ENCODE measurements around the gene APCDD1. TPM values are rescaled to one million over a fixed set of nuclear protein-coding genes. Genes with fewer than 3 reads are reported as not detected.

APCDD1 gene
- total and polyA plus RNA-seq, 2 experiments from 2014 or later: 30.8 to 51.2 TPM

DNA sequence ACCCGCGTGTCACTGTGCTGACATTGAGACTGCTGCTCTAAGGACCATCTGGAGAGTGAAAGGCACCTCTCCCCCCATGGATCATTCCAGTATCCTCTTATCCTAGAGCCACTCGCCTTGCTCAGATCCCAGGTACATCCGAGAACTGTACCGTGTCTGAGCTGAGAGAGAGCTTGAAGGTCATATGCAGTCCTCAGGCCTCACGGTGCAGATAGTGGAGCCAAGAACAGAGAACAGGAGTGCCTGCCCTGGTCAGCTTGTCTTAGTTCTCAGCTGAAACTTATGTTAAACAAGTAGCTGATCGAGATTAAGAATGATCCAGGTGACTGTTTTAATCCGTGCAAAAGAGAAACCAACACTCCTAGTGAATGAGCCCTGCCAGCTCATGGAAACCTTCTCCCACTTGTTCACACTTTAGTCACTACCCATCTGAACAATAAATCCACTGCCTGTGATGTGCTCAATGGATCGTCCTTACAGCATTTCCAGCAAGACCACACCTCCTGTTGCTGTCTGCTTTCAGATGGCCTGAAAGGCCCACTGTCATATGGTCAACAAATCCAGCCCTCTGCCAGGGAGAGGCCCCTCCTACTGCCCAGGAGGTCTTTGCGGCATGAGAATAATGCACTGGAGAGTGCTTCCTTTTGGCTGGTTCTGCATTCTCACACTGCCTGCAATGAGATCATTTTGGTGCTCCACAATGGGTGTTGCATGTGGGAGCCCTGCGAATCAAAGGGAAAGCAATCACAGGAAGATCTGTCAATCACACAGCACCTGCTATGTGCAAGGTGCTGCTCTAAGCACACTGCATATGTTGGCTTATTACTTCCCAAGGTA, 43.7 kb upstream of the APCDD1 start:
- peaks cover 23% of the 10 kb centered on the region for H3K4me1 ChIP-seq (ENCODE audit: low read depth)
- TF ChIP-seq, protein P1, sequence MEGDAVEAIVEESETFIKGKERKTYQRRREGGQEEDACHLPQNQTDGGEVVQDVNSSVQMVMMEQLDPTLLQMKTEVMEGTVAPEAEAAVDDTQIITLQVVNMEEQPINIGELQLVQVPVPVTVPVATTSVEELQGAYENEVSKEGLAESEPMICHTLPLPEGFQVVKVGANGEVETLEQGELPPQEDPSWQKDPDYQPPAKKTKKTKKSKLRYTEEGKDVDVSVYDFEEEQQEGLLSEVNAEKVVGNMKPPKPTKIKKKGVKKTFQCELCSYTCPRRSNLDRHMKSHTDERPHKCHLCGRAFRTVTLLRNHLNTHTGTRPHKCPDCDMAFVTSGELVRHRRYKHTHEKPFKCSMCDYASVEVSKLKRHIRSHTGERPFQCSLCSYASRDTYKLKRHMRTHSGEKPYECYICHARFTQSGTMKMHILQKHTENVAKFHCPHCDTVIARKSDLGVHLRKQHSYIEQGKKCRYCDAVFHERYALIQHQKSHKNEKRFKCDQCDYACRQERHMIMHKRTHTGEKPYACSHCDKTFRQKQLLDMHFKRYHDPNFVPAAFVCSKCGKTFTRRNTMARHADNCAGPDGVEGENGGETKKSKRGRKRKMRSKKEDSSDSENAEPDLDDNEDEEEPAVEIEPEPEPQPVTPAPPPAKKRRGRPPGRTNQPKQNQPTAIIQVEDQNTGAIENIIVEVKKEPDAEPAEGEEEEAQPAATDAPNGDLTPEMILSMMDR (IDR thresholded peaks at IDR 0.05; ENCODE audit: low read depth, low read length): no peak
- no peaks in the 10 kb centered on the region for H3K9me3 ChIP-seq (ENCODE audit: low read depth)
- H3K27me3 ChIP-seq: no peaks in the 10 kb centered on the region
- H3K4me3 ChIP-seq: no peak overlapping the region
- H3K27ac ChIP-seq: no peak overlapping the region
- no peak for DNase-seq (ENCODE audit: low read depth in 1 of 2, low spot score in 1 of 2)
- H3K36me3 ChIP-seq: no peaks in the 10 kb centered on the region

DNA sequence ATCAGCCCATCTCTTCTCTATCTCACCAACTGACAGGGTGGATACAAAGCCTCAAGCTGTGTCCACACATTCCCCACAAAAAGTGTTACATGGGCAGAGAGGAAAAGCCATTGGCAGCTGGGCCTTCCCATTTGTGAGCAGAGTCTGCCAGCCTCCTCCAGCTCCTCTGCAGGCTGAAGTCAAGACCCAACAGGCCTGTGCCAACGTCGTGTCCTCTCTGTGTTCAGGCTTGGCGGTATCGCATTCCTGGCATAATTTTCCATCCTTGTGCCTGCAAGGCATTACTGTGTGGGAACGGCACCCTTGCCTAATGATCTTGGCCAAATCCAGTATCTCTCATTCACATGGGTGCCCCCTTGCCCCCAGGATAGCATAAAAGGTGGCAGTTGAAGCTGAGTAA, 41.5 kb upstream of the APCDD1 start:
- TF ChIP-seq, protein P1 (IDR thresholded peaks at IDR 0.05; ENCODE audit: low read depth, low read length): no peak
- Histone ChIP-seq H3K9me3 (ENCODE audit: low read depth) (no peaks in the 10 kb centered on the region), H3K27ac (no peak overlapping the region), H3K4me1 (ENCODE audit: low read depth) (peaks cover 9% of the 10 kb centered on the region), H3K4me3 (no peak overlapping the region), H3K36me3 (no peaks in the 10 kb centered on the region), H3K27me3 (no peaks in the 10 kb centered on the region)
- no peak for DNase-seq (ENCODE audit: low read depth in 1 of 2, low spot score in 1 of 2)

DNA sequence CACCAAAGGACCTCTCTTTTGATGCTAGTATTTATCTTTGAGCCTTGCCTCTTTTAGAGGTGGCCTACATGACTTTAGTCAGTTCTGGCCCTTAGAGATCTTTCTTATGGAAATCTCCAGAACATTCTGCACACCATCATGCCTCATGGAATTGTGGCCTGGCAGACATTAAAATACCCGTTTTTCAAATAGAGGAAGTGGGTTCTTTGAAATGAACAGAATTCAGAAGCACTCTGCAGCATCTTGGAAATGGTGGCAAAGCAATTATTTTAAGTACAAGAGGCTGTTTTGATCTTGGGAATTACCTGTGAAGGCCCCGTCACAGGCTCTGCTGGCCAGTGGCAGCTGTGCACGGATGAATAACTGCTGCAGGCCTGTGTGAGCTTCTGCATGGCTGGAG, 40.7 kb upstream of the APCDD1 start:
- Histone ChIP-seq H3K36me3 (no peaks in the 10 kb centered on the region), H3K27me3 (no peaks in the 10 kb centered on the region), H3K9me3 (ENCODE audit: low read depth) (no peaks in the 10 kb centered on the region), H3K4me1 (ENCODE audit: low read depth) (peaks cover 3% of the 10 kb centered on the region), H3K27ac (no peak overlapping the region), H3K4me3 (no peak overlapping the region)
- no peak for DNase-seq (ENCODE audit: low read depth in 1 of 2, low spot score in 1 of 2)
- TF ChIP-seq, protein P1 (IDR thresholded peaks at IDR 0.05; ENCODE audit: low read depth, low read length): no peak

DNA sequence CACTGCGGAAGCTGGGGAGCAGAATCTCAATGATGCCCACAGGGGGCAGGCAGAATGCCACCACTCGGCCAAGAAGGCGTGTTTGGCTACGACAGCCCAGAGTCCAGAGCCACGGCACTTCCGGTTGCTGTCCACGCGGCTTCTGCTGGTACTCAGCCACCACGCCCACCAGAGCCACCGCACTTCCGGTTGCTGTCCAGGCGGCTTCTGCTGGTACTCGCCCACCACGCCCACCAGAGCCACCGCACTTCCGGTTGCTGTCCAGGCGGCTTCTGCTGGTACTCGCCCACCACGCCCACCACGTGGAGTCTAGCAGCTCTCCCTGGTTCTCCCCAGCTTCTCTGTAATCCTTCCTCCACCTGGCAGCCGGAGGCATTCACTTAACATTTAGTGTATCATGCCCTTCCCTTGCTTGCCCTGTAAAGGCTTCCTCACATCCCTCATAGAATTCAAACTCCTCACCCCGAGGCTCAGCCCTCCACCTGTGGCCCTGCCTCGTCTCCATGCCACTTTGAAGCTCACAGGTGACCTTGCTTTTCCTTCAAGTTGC, 40.1 kb upstream of the APCDD1 start:
- DNase-seq (ENCODE audit: low read depth in 1 of 2, low spot score in 1 of 2): no peak
- Histone ChIP-seq H3K27me3 (no peaks in the 10 kb centered on the region), H3K4me3 (no peak overlapping the region), H3K27ac (no peak overlapping the region), H3K4me1 (ENCODE audit: low read depth) (peaks cover 3% of the 10 kb centered on the region), H3K9me3 (ENCODE audit: low read depth) (no peaks in the 10 kb centered on the region), H3K36me3 (no peaks in the 10 kb centered on the region)
- TF ChIP-seq, protein P1 (IDR thresholded peaks at IDR 0.05; ENCODE audit: low read depth, low read length): no peak

DNA sequence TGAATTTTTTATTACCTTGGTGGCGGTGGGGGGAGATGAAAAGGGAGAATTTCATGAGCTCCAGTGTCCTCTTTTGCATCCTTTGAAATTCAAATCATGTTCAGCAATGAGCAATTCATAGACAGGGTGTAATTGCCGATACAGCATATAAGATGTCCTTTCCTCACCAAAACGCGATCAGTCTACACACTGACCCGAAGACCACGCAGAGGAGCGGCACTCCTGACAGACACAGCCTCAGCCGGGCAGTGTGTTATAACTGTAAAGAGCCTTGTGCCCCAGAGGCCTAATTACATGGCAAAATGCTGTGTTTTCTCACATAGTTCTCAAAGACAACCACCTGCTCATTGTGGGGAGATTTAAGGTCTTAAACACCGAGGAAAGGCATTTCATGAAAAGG, 38.4 kb upstream of the APCDD1 start:
- Histone ChIP-seq H3K27me3 (no peaks in the 10 kb centered on the region), H3K4me1 (ENCODE audit: low read depth) (no peaks in the 10 kb centered on the region), H3K27ac (no peak overlapping the region), H3K36me3 (no peaks in the 10 kb centered on the region), H3K4me3 (no peak overlapping the region), H3K9me3 (ENCODE audit: low read depth) (no peaks in the 10 kb centered on the region)
- TF ChIP-seq, protein P1 (IDR thresholded peaks at IDR 0.05; ENCODE audit: low read depth, low read length): no peak
- DNase-seq (ENCODE audit: low read depth in 1 of 2, low spot score in 1 of 2): no peak
